HG02973 (cell line): Measurements from ENCODE around the gene NDRG3.
"Not testable (repeated sequence)": the region's sequence is repeated elsewhere in the genome, so short reads cannot be mapped to it uniquely, and the experiment has no call there.

Experiments
- ATAC-seq: cut with Tn5 transposase; IDR thresholded peaks from one replicate; pipeline ENCODE4 v1.9.1; 2021; ENCODE audit warnings: moderate library complexity; ENCODE audit not compliant: unreplicated experiment

The NDRG3 gene

GRCh38 chr20:36611625-36612024, 134.3 kb downstream of the NDRG3 start:
- no peak for ATAC-seq

GRCh38 chr20:36608388-36608728, 137.5 kb downstream of the NDRG3 start:
- not testable (repeated sequence) for ATAC-seq

- ATAC-seq = no peak
Measured at GRCh38 chr20:36607586-36608387, 138.1 kb downstream of the NDRG3 start.

GRCh38 chr20:36606158-36607066, 139.5 kb downstream of the NDRG3 start:
- no peak for ATAC-seq

- ATAC-seq = peak; percentile 75
Measured at GRCh38 chr20:36605399-36606157, 140.3 kb downstream of the NDRG3 start, which contains the start of gene RAB5IF. RAB5IF (plus strand) TSS chr20:36605779; CDS start chr20:36605952, 173 bp downstream.

GRCh38 chr20:36604952-36605398, 140.9 kb downstream of the NDRG3 start:
- peak; percentile 23 for ATAC-seq
